Measurements from ENCODE around the gene RBMS2. TPM values are rescaled to one million over a fixed set of nuclear protein-coding genes. Genes with fewer than 3 reads are reported as not detected.

Gene RBMS2
- polyA plus RNA-seq = 10 to 100 TPM in 1 of 4 donors, 1 to 10 TPM in 3; 2.0 to 23.4 (median 5.8) TPM
- long read RNA-seq, donor 1, full-length matches to known transcripts = 1 of 105 reads
- long read RNA-seq, donor 1, partial matches to known transcripts = 104 of 105 reads
- long read RNA-seq, donor 1, other reads (novel, unspliced or antisense) = 0 of 105 reads
- long read RNA-seq, donor 2 = 0 reads
- long read RNA-seq, donor 3, partial matches to known transcripts = 61 of 61 reads
- long read RNA-seq, donor 3, other reads (novel, unspliced or antisense) = 0 of 61 reads
- long read RNA-seq, donor 4, full-length matches to known transcripts = 1 of 1 reads
- long read RNA-seq, donor 4, partial matches to known transcripts = 0 of 1 reads
- long read RNA-seq, donor 4, other reads (novel, unspliced or antisense) = 0 of 1 reads
- long read RNA-seq, donor 5 = 0 reads
- long read RNA-seq, donor 6, full-length matches to known transcripts = 3 of 3 reads
- long read RNA-seq, donor 6, partial matches to known transcripts = 0 of 3 reads
- long read RNA-seq, donor 6, other reads (novel, unspliced or antisense) = 0 of 3 reads
- long read RNA-seq, donor 7 = 0 reads
- long read RNA-seq, donor 8 = 0 reads
- long read RNA-seq, donor 9 = 0 reads
- long read RNA-seq, donor 10, full-length matches to known transcripts = 1 of 59 reads
- long read RNA-seq, donor 10, partial matches to known transcripts = 58 of 59 reads
- long read RNA-seq, donor 10, other reads (novel, unspliced or antisense) = 0 of 59 reads

GRCh38 chr12:56521590-56522371 is at the start of gene RBMS2:
Gene RBMS2, plus strand, starts transcription at chr12:56521820. Its CDS starts 204 bp downstream, at chr12:56522024.
- WGBS, 3 donors = 0 to 3% (median 2%) methylated on average over 14 to 15 of the region's 15 CpGs
- no peaks in the 10 kb centered on the region for H3K27me3 ChIP-seq (ENCODE audit: control insufficient read depth in 3 of 3, insufficient read depth in 3 of 3, low read length in 3 of 3)
- peak within 1 kb of the TSS; percentile 54 to 97 (median 92) for H3K27ac ChIP-seq (ENCODE audit: low read depth in 1 of 3, low read length in 2 of 3)
- H3K4me3 ChIP-seq (ENCODE audit: low read depth in 1 of 3, low read length in 3 of 3) = peak within 1 kb of the TSS; percentile 45 to 77 (median 54)
- DNase-seq (peak; percentile 75 to 87), FAIRE-seq (no peak)
- peaks cover 0 to 5% (median 0%) of the 10 kb centered on the region in 3 donors for H3K36me3 ChIP-seq (ENCODE audit: control insufficient read depth in 3 of 3, insufficient read depth in 2 of 3, low read depth in 1 of 3, low read length in 3 of 3)
- peaks cover 0 to 3% (median 0%) of the 10 kb centered on the region in 3 donors for H3K4me1 ChIP-seq (ENCODE audit: control insufficient read depth in 3 of 3, insufficient read depth in 2 of 3, low read depth in 1 of 3, low read length in 2 of 3)
- H3K9me3 ChIP-seq (ENCODE audit: control insufficient read depth in 2 of 2, insufficient read depth in 1 of 2, low read depth in 1 of 2, low read length in 1 of 2) = no peaks in the 10 kb centered on the region

- H3K4me1 ChIP-seq (ENCODE audit: control insufficient read depth in 3 of 3, insufficient read depth in 2 of 3, low read depth in 1 of 3, low read length in 2 of 3) = peaks cover 0 to 5% (median 4%) of the 10 kb centered on the region in 3 donors
- H3K4me3 ChIP-seq (ENCODE audit: low read depth in 1 of 3, low read length in 3 of 3) = no peak overlapping the region
- FAIRE-seq (no peak), DNase-seq (no peak)
- no peaks in the 10 kb centered on the region for H3K27me3 ChIP-seq (ENCODE audit: control insufficient read depth in 3 of 3, insufficient read depth in 3 of 3, low read length in 3 of 3)
- WGBS, 3 donors = 94 to 97% (median 95%) methylated on average over 9 of the region's 9 CpGs
- H3K9me3 ChIP-seq (ENCODE audit: control insufficient read depth in 2 of 2, insufficient read depth in 1 of 2, low read depth in 1 of 2, low read length in 1 of 2) = no peaks in the 10 kb centered on the region
- H3K36me3 ChIP-seq (ENCODE audit: control insufficient read depth in 3 of 3, insufficient read depth in 2 of 3, low read depth in 1 of 3, low read length in 3 of 3) = peaks cover 0 to 35% (median 0%) of the 10 kb centered on the region in 3 donors
- H3K27ac ChIP-seq (ENCODE audit: low read depth in 1 of 3, low read length in 2 of 3) = no peak overlapping the region
Observed at GRCh38 chr12:56474389-56474788, 47.2 kb upstream of the RBMS2 start.

- Histone ChIP-seq H3K27me3 (ENCODE audit: control insufficient read depth in 3 of 3, insufficient read depth in 3 of 3, low read length in 3 of 3) (no peaks in the 10 kb centered on the region), H3K27ac (ENCODE audit: low read depth in 1 of 3, low read length in 2 of 3) (no peak overlapping the region), H3K4me3 (ENCODE audit: low read depth in 1 of 3, low read length in 3 of 3) (no peak overlapping the region), H3K36me3 (ENCODE audit: control insufficient read depth in 3 of 3, insufficient read depth in 2 of 3, low read depth in 1 of 3, low read length in 3 of 3) (peaks cover 0 to 36% (median 0%) of the 10 kb centered on the region in 3 donors), H3K4me1 (ENCODE audit: control insufficient read depth in 3 of 3, insufficient read depth in 2 of 3, low read depth in 1 of 3, low read length in 2 of 3) (no peaks in the 10 kb centered on the region), H3K9me3 (ENCODE audit: control insufficient read depth in 2 of 2, insufficient read depth in 1 of 2, low read depth in 1 of 2, low read length in 1 of 2) (no peaks in the 10 kb centered on the region)
- 90 to 93% (median 90%) methylated on average over 6 of the region's 6 CpGs for WGBS, 3 donors
- FAIRE-seq (no peak), DNase-seq (no peak)
Observed at GRCh38 chr12:56476143-56476542, 45.5 kb upstream of the RBMS2 start.

- H3K36me3 ChIP-seq (ENCODE audit: control insufficient read depth in 3 of 3, insufficient read depth in 2 of 3, low read depth in 1 of 3, low read length in 3 of 3) = peaks cover 0 to 32% (median 0%) of the 10 kb centered on the region in 3 donors
- no peak for FAIRE-seq
- H3K4me1 ChIP-seq (ENCODE audit: control insufficient read depth in 3 of 3, insufficient read depth in 2 of 3, low read depth in 1 of 3, low read length in 2 of 3) = no peaks in the 10 kb centered on the region
- no peaks in the 10 kb centered on the region for H3K27me3 ChIP-seq (ENCODE audit: control insufficient read depth in 3 of 3, insufficient read depth in 3 of 3, low read length in 3 of 3)
- no peak overlapping the region for H3K27ac ChIP-seq (ENCODE audit: low read depth in 1 of 3, low read length in 2 of 3)
- DNase-seq = peak in 1 of 2 donors; percentile 11
- no peaks in the 10 kb centered on the region for H3K9me3 ChIP-seq (ENCODE audit: control insufficient read depth in 2 of 2, insufficient read depth in 1 of 2, low read depth in 1 of 2, low read length in 1 of 2)
- no peak overlapping the region for H3K4me3 ChIP-seq (ENCODE audit: low read depth in 1 of 3, low read length in 3 of 3)
- 39 to 88% (median 86%) methylated on average over 1 of the region's 1 CpG for WGBS, 3 donors
Observed at GRCh38 chr12:56476972-56477432, 44.6 kb upstream of the RBMS2 start.

- Histone ChIP-seq H3K4me1 (ENCODE audit: control insufficient read depth in 3 of 3, insufficient read depth in 2 of 3, low read depth in 1 of 3, low read length in 2 of 3) (no peaks in the 10 kb centered on the region), H3K9me3 (ENCODE audit: control insufficient read depth in 2 of 2, insufficient read depth in 1 of 2, low read depth in 1 of 2, low read length in 1 of 2) (no peaks in the 10 kb centered on the region), H3K27ac (ENCODE audit: low read depth in 1 of 3, low read length in 2 of 3) (no peak overlapping the region), H3K36me3 (ENCODE audit: control insufficient read depth in 3 of 3, insufficient read depth in 2 of 3, low read depth in 1 of 3, low read length in 3 of 3) (peaks cover 0 to 32% (median 0%) of the 10 kb centered on the region in 3 donors), H3K4me3 (ENCODE audit: low read depth in 1 of 3, low read length in 3 of 3) (no peak overlapping the region), H3K27me3 (ENCODE audit: control insufficient read depth in 3 of 3, insufficient read depth in 3 of 3, low read length in 3 of 3) (no peaks in the 10 kb centered on the region)
- DNase-seq (no peak), FAIRE-seq (no peak)
- 88 to 89% (median 88%) methylated on average over 5 to 6 of the region's 6 CpGs for WGBS, 3 donors
Observed at GRCh38 chr12:56477521-56478225, 43.9 kb upstream of the RBMS2 start.

- H3K36me3 ChIP-seq (ENCODE audit: control insufficient read depth in 3 of 3, insufficient read depth in 2 of 3, low read depth in 1 of 3, low read length in 3 of 3) = peaks cover 0 to 25% (median 0%) of the 10 kb centered on the region in 3 donors
- no peaks in the 10 kb centered on the region for H3K4me1 ChIP-seq (ENCODE audit: control insufficient read depth in 3 of 3, insufficient read depth in 2 of 3, low read depth in 1 of 3, low read length in 2 of 3)
- no peak for FAIRE-seq
- H3K27me3 ChIP-seq (ENCODE audit: control insufficient read depth in 3 of 3, insufficient read depth in 3 of 3, low read length in 3 of 3) = no peaks in the 10 kb centered on the region
- H3K27ac ChIP-seq (ENCODE audit: low read depth in 1 of 3, low read length in 2 of 3) = no peak overlapping the region
- no peak overlapping the region for H3K4me3 ChIP-seq (ENCODE audit: low read depth in 1 of 3, low read length in 3 of 3)
- 95 to 98% (median 96%) methylated on average over 7 of the region's 7 CpGs for WGBS, 3 donors
- no peaks in the 10 kb centered on the region for H3K9me3 ChIP-seq (ENCODE audit: control insufficient read depth in 2 of 2, insufficient read depth in 1 of 2, low read depth in 1 of 2, low read length in 1 of 2)
- DNase-seq = no peak
Observed at GRCh38 chr12:56479625-56480024, 42.0 kb upstream of the RBMS2 start.

GRCh38 chr12:56484566-56484965 is 37.1 kb upstream of the RBMS2 start:
- Histone ChIP-seq H3K27me3 (ENCODE audit: control insufficient read depth in 3 of 3, insufficient read depth in 3 of 3, low read length in 3 of 3) (peaks cover 0 to 20% (median 1%) of the 10 kb centered on the region in 3 donors), H3K4me3 (ENCODE audit: low read depth in 1 of 3, low read length in 3 of 3) (no peak overlapping the region), H3K9me3 (ENCODE audit: control insufficient read depth in 2 of 2, insufficient read depth in 1 of 2, low read depth in 1 of 2, low read length in 1 of 2) (peaks cover 0 to 4% of the 10 kb centered on the region in 2 donors), H3K4me1 (ENCODE audit: control insufficient read depth in 3 of 3, insufficient read depth in 2 of 3, low read depth in 1 of 3, low read length in 2 of 3) (peaks cover 0 to 14% (median 4%) of the 10 kb centered on the region in 3 donors), H3K27ac (ENCODE audit: low read depth in 1 of 3, low read length in 2 of 3) (no peak overlapping the region), H3K36me3 (ENCODE audit: control insufficient read depth in 3 of 3, insufficient read depth in 2 of 3, low read depth in 1 of 3, low read length in 3 of 3) (peaks cover 0 to 2% (median 0%) of the 10 kb centered on the region in 3 donors)
- DNase-seq (no peak), FAIRE-seq (no peak)
- 83 to 100% (median 97%) methylated on average over 1 of the region's 1 CpG for WGBS, 3 donors

All from small intestine (tissue), 16 donors.